SH-SY5Y (cell line): ENCODE measurements around the gene RBFOX2.

Experiments
- GATA2 ChIP-seq: IDR thresholded peaks from 2 replicates; pipeline ENCODE4 v1.6.1; 2011; ENCODE audit warnings: mild to moderate bottlenecking, low read depth, low read length
- GATA3 ChIP-seq: IDR thresholded peaks from 2 replicates; pipeline ENCODE4 v1.6.1; 2011; ENCODE audit warnings: low read depth, mild to moderate bottlenecking, low read length, moderate library complexity

- TF ChIP-seq GATA3 (no peak), GATA2 (no peak)
These were observed 114.7 kb downstream of the RBFOX2 start for GRCh38 chr22:35913925-35914324.
